Loucy (cell line): ENCODE data around the gene ALOX5AP.

Experiments
- H2AFZ ChIP-seq: fragments of 200-600 bp; sonication (generic); 2 replicates; pipeline ENCODE4 v1.6.0; 2016; ENCODE audit warnings: antibody characterized with exemption, mild to moderate bottlenecking, low read length, moderate library complexity
- H3F3A ChIP-seq: fragments of 200-600 bp; 2 replicates; pipeline ENCODE4 v1.6.0; 2016; ENCODE audit warnings: antibody characterized with exemption, low read depth, mild to moderate bottlenecking
- H3K27me3 ChIP-seq: fragments of 200-600 bp; sonication (generic); 2 replicates; pipeline ENCODE4 v1.6.1; 2014; ENCODE audit warnings: low read length, mild to moderate bottlenecking; ENCODE audit not compliant: insufficient read depth, poor library complexity, severe bottlenecking
- H3K36me3 ChIP-seq: fragments of 200-600 bp; sonication (generic); 2 replicates; pipeline ENCODE4 v1.6.1; 2016; ENCODE audit warnings: low read length; ENCODE audit not compliant: insufficient read depth
- H3K4me1 ChIP-seq: fragments of 200-600 bp; sonication (generic); 2 replicates; pipeline ENCODE4 v1.5.1; 2014; ENCODE audit warnings: low read length, mild to moderate bottlenecking; ENCODE audit not compliant: insufficient read depth, poor library complexity, severe bottlenecking
- H3K4me2 ChIP-seq: fragments of 200-600 bp; sonication (generic); 2 replicates; pipeline ENCODE4 v1.6.0; 2014; ENCODE audit warnings: antibody characterized with exemption, low read length, low read depth, mild to moderate bottlenecking; ENCODE audit not compliant: poor library complexity, severe bottlenecking
- H3K4me3 ChIP-seq: fragments of 200-600 bp; sonication (generic); 2 replicates; pipeline ENCODE4 v1.5.1; 2014; ENCODE audit warnings: low read length, mild to moderate bottlenecking, mixed read lengths; ENCODE audit not compliant: poor library complexity, severe bottlenecking
- H3K79me2 ChIP-seq: fragments of 200-600 bp; sonication (generic); 2 replicates; pipeline ENCODE4 v1.6.1; 2014; ENCODE audit warnings: low read length; ENCODE audit not compliant: insufficient read depth
- H3K9ac ChIP-seq: fragments of 200-600 bp; sonication (generic); 2 replicates; pipeline ENCODE4 v1.6.0; 2014; ENCODE audit warnings: mild to moderate bottlenecking, low read depth, low read length, moderate library complexity; ENCODE audit not compliant: poor library complexity, severe bottlenecking
- H3K9me2 ChIP-seq: fragments of 200-600 bp; sonication (generic); replicated peaks from 2 replicates; pipeline ENCODE4 v1.6.1; 2016; ENCODE audit warnings: low read depth, low read length, mixed read lengths
- H3K9me3 ChIP-seq: fragments of 200-600 bp; sonication (generic); 2 replicates; pipeline ENCODE4 v1.6.1; 2014; ENCODE audit warnings: mild to moderate bottlenecking, antibody characterized with exemption, low read length, low read depth; ENCODE audit not compliant: insufficient read depth
- H4K20me1 ChIP-seq: fragments of 200-600 bp; sonication (generic); 2 replicates; pipeline ENCODE4 v1.6.0; 2014; ENCODE audit warnings: antibody characterized with exemption, low read length, mild to moderate bottlenecking; ENCODE audit not compliant: insufficient read depth, poor library complexity, severe bottlenecking
- CTCF ChIP-seq: fragments of 200-600 bp; sonication (generic); conservative IDR thresholded peaks from 2 replicates; pipeline ENCODE4 v1.5.1; 2014; ENCODE audit warnings: mild to moderate bottlenecking, antibody characterized with exemption, low read length
- EZH2phosphoT487 ChIP-seq: fragments of 200-600 bp; IDR thresholded peaks from 2 replicates; pipeline ENCODE4 v1.6.1; 2018; ENCODE audit warnings: antibody characterized with exemption, mild to moderate bottlenecking, moderate library complexity, borderline replicate concordance

Gene ALOX5AP

DNA sequence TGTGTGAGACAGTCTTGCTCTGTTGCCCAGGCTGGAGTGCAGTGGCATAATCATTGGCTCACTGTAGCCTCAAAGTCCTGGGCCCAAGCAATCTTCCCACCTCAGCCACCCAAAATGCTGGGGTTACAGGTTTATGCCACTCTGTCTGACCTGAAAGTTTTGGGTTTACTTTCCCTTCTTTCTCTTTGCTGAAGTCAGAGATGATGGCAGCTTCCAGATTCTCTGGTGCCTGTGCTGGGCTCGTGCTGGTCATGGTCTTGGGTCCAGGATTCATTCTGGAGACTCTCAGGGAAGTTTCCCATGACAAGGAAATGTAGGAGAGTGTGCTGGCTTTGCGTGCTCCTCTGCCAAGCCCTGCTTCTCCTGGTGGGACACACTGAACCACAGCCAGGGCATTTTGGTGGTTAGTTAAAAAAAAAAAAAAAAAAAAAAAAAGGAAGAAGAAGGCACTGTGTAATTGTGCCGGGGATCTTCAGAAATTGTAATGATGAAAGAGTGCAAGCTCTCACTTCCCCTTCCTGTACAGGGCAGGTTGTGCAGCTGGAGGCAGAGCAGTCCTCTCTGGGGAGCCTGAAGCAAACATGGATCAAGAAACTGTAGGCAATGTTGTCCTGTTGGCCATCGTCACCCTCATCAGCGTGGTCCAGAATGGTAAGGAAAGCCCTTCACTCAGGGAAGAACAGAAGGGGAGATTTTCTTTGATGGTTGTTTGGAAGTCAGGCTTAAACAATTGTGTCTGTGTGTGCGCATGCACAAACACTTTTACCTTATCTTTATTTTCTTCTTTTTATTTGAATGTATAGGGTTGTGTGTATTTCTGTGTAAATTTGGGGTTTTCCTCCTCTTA, at the start of gene ALOX5AP:
ALOX5AP (plus strand) TSS at position 519 of the 847 bp plus-strand sequence; CDS start at position 582, 63 bp downstream.
- no peak for TF ChIP-seq CTCF
- no peak for TF ChIP-seq EZH2phosphoT487

GRCh38 chr13:30685987-30686386, 49.4 kb upstream of the ALOX5AP start:
- no peak for TF ChIP-seq CTCF
- no peak for TF ChIP-seq EZH2phosphoT487
- Histone ChIP-seq H3K4me2 (no peak overlapping the region), H3F3A (no peaks in the 10 kb centered on the region), H3K36me3 (no peaks in the 10 kb centered on the region), H3K4me3 (no peak overlapping the region), H3K9me2 (no peaks in the 10 kb centered on the region), H3K9ac (no peak overlapping the region), H2AFZ (no peak overlapping the region), H3K27me3 (no peaks in the 10 kb centered on the region), H3K4me1 (peaks cover 16% of the 10 kb centered on the region), H3K9me3 (no peaks in the 10 kb centered on the region), H3K79me2 (no peaks in the 10 kb centered on the region), H4K20me1 (no peaks in the 10 kb centered on the region)

More for the DNA sequence above, at the start of gene ALOX5AP:
- H3K9me2 ChIP-seq, result no peaks in the 10 kb centered on the region
- H2AFZ ChIP-seq, result peak within 1 kb of the TSS; percentile 71
- peak within 1 kb of the TSS; percentile 89 for H3K9ac ChIP-seq
- H4K20me1 ChIP-seq, result no peaks in the 10 kb centered on the region
- H3F3A ChIP-seq, result peaks cover 14% of the 10 kb centered on the region; the same call in 1 of the 2 replicates
- H3K79me2 ChIP-seq, result peaks cover 49% of the 10 kb centered on the region
- peak within 1 kb of the TSS; percentile 80 for H3K4me3 ChIP-seq
- peaks cover 55% of the 10 kb centered on the region for H3K4me1 ChIP-seq
- no peaks in the 10 kb centered on the region for H3K36me3 ChIP-seq
- peak within 1 kb of the TSS; percentile 99 for H3K4me2 ChIP-seq
- H3K27me3 ChIP-seq, result no peaks in the 10 kb centered on the region
- no peaks in the 10 kb centered on the region for H3K9me3 ChIP-seq

DNA sequence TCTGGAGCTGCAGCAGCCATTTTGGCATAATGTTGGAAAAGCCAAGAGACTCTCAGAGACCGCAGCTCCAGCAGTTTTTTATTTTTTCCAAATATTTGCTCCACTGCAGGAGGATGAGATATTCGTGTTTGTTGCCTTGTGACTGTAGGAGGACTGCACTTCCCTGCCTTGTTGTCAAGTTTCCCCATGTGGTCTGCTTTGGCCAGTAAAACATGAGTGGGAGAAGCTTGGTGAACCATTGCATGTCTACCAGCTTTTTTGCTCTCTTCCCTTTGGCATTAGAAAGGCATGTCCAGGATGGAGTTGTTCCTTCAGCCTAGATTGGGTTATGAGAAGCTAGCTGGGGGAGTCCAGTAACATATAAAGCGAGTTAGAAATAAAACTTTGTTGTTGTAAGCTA, 47.7 kb upstream of the ALOX5AP start:
- Histone ChIP-seq H4K20me1 (no peaks in the 10 kb centered on the region), H3K79me2 (no peaks in the 10 kb centered on the region), H3K4me1 (peaks cover 9% of the 10 kb centered on the region), H3K4me2 (no peak overlapping the region), H3K4me3 (no peak overlapping the region), H3K27me3 (no peaks in the 10 kb centered on the region), H3K9me3 (no peaks in the 10 kb centered on the region), H3K36me3 (no peaks in the 10 kb centered on the region), H2AFZ (no peak overlapping the region; the same call in 1 of the 2 replicates), H3K9me2 (no peaks in the 10 kb centered on the region), H3F3A (no peaks in the 10 kb centered on the region), H3K9ac (no peak overlapping the region)
- no peak for TF ChIP-seq CTCF
- no peak for TF ChIP-seq EZH2phosphoT487
